IPS-20b (cell line): ENCODE measurements around the gene ADGRF5.

Source experiments
- H3K27ac ChIP-seq: one replicate; pipeline ENCODE4 v1.5.1; 2013; ENCODE audit warnings: low read length
- H3K27me3 ChIP-seq: 2 replicates; pipeline ENCODE4 v1.6.1; 2013; ENCODE audit warnings: mild to moderate bottlenecking, low read length, inconsistent platforms; ENCODE audit not compliant: insufficient read depth
- H3K36me3 ChIP-seq: 2 replicates; pipeline ENCODE4 v1.6.1; 2013; ENCODE audit warnings: low read depth, mild to moderate bottlenecking, inconsistent platforms, low read length, moderate library complexity; ENCODE audit not compliant: insufficient read depth
- H3K4me1 ChIP-seq: 2 replicates; pipeline ENCODE4 v1.6.1; 2013; ENCODE audit warnings: mild to moderate bottlenecking, control low read depth, inconsistent platforms, low read length, moderate library complexity; ENCODE audit not compliant: insufficient read depth
- H3K4me3 ChIP-seq: 2 replicates; pipeline ENCODE4 v1.5.1; 2013; ENCODE audit warnings: mild to moderate bottlenecking, low read length, inconsistent platforms
- H3K9ac ChIP-seq: 2 replicates; pipeline ENCODE4 v1.6.1; 2013; ENCODE audit warnings: low read depth, mild to moderate bottlenecking, inconsistent platforms, low read length, moderate library complexity
- H3K9me3 ChIP-seq: 2 replicates; pipeline ENCODE4 v1.6.1; 2013; ENCODE audit warnings: mild to moderate bottlenecking, low read depth, low read length, inconsistent platforms; ENCODE audit not compliant: insufficient read depth

ADGRF5 gene

GRCh38 chr6:46921731-46922130 is at the start of gene ADGRF5:
Gene ADGRF5 (minus strand): TSS chr6:46921938. CDS start chr6:46906762, 15,176 bp downstream.
- Histone ChIP-seq H3K36me3 (no peaks in the 10 kb centered on the region), H3K4me1 (no peaks in the 10 kb centered on the region), H3K9ac (no peak within 1 kb of the TSS), H3K4me3 (no peak within 1 kb of the TSS), H3K9me3 (no peaks in the 10 kb centered on the region), H3K27me3 (no peaks in the 10 kb centered on the region), H3K27ac (no peak within 1 kb of the TSS)

- peaks cover 4% of the 10 kb centered on the region; the same call in 1 of the 2 replicates for H3K4me1 ChIP-seq
- no peaks in the 10 kb centered on the region for H3K36me3 ChIP-seq
- no peak overlapping the region for H3K4me3 ChIP-seq
- H3K9ac ChIP-seq: no peak overlapping the region
- H3K9me3 ChIP-seq: no peaks in the 10 kb centered on the region
- no peaks in the 10 kb centered on the region for H3K27me3 ChIP-seq
- H3K27ac ChIP-seq: no peak overlapping the region
Measured at GRCh38 chr6:46969206-46969605, 47.5 kb upstream of the ADGRF5 start.

- Histone ChIP-seq H3K27me3 (no peaks in the 10 kb centered on the region), H3K9me3 (no peaks in the 10 kb centered on the region), H3K27ac (no peak overlapping the region), H3K9ac (no peak overlapping the region), H3K36me3 (no peaks in the 10 kb centered on the region), H3K4me1 (peaks cover 9% of the 10 kb centered on the region), H3K4me3 (no peak overlapping the region)
Measured at GRCh38 chr6:46967826-46968349, 46.1 kb upstream of the ADGRF5 start.

GRCh38 chr6:46964716-46965519 is 43.2 kb upstream of the ADGRF5 start:
- no peaks in the 10 kb centered on the region for H3K9me3 ChIP-seq

GRCh38 chr6:46963626-46964025 is 41.9 kb upstream of the ADGRF5 start:
- Histone ChIP-seq H3K36me3 (no peaks in the 10 kb centered on the region), H3K4me1 (peaks cover 7% of the 10 kb centered on the region; the same call in 1 of the 2 replicates), H3K27me3 (no peaks in the 10 kb centered on the region), H3K9me3 (no peaks in the 10 kb centered on the region), H3K27ac (no peak overlapping the region), H3K4me3 (no peak overlapping the region), H3K9ac (no peak overlapping the region)

More at GRCh38 chr6:46964716-46965519, 43.2 kb upstream of the ADGRF5 start:
- peaks cover 7% of the 10 kb centered on the region; the same call in 1 of the 2 replicates for H3K4me1 ChIP-seq
- no peak overlapping the region for H3K27ac ChIP-seq
- no peaks in the 10 kb centered on the region for H3K36me3 ChIP-seq
- no peak overlapping the region for H3K9ac ChIP-seq
- no peaks in the 10 kb centered on the region for H3K27me3 ChIP-seq
- H3K4me3 ChIP-seq: no peak overlapping the region

- Histone ChIP-seq H3K27ac (no peak overlapping the region), H3K9me3 (no peaks in the 10 kb centered on the region), H3K4me3 (no peak overlapping the region), H3K36me3 (no peaks in the 10 kb centered on the region), H3K27me3 (no peaks in the 10 kb centered on the region), H3K9ac (no peak overlapping the region), H3K4me1 (peaks cover 7% of the 10 kb centered on the region; the same call in 1 of the 2 replicates)
Measured at GRCh38 chr6:46963039-46963438, 41.3 kb upstream of the ADGRF5 start.

- H3K9ac ChIP-seq: no peak overlapping the region
- no peaks in the 10 kb centered on the region for H3K36me3 ChIP-seq
- no peak overlapping the region for H3K27ac ChIP-seq
- peaks cover 7% of the 10 kb centered on the region; the same call in 1 of the 2 replicates for H3K4me1 ChIP-seq
- H3K27me3 ChIP-seq: no peaks in the 10 kb centered on the region
- H3K4me3 ChIP-seq: no peak overlapping the region
- H3K9me3 ChIP-seq: no peaks in the 10 kb centered on the region
Measured at GRCh38 chr6:46961711-46962110, 40.0 kb upstream of the ADGRF5 start.

GRCh38 chr6:46961232-46961631 is 39.5 kb upstream of the ADGRF5 start:
- Histone ChIP-seq H3K36me3 (no peaks in the 10 kb centered on the region), H3K4me3 (no peak overlapping the region), H3K4me1 (peaks cover 7% of the 10 kb centered on the region; the same call in 1 of the 2 replicates), H3K27ac (no peak overlapping the region), H3K9me3 (no peaks in the 10 kb centered on the region), H3K9ac (no peak overlapping the region), H3K27me3 (no peaks in the 10 kb centered on the region)

GRCh38 chr6:46959419-46959818 is 37.7 kb upstream of the ADGRF5 start:
- H3K9ac ChIP-seq: no peak overlapping the region
- H3K36me3 ChIP-seq: no peaks in the 10 kb centered on the region
- no peak overlapping the region for H3K27ac ChIP-seq
- H3K9me3 ChIP-seq: no peaks in the 10 kb centered on the region
- H3K4me1 ChIP-seq: peaks cover 7% of the 10 kb centered on the region; the same call in 1 of the 2 replicates
- H3K4me3 ChIP-seq: no peak overlapping the region
- H3K27me3 ChIP-seq: no peaks in the 10 kb centered on the region

- no peak overlapping the region for H3K27ac ChIP-seq
- no peak overlapping the region for H3K9ac ChIP-seq
- no peaks in the 10 kb centered on the region; the same call in 1 of the 2 replicates for H3K4me1 ChIP-seq
- H3K27me3 ChIP-seq: no peaks in the 10 kb centered on the region
- no peak overlapping the region for H3K4me3 ChIP-seq
- H3K36me3 ChIP-seq: no peaks in the 10 kb centered on the region
- no peaks in the 10 kb centered on the region for H3K9me3 ChIP-seq
Measured at GRCh38 chr6:46956409-46956808, 34.7 kb upstream of the ADGRF5 start.

GRCh38 chr6:46954837-46955451 is 33.2 kb upstream of the ADGRF5 start:
- Histone ChIP-seq H3K27ac (no peak overlapping the region), H3K9ac (no peak overlapping the region), H3K9me3 (no peaks in the 10 kb centered on the region), H3K4me1 (no peaks in the 10 kb centered on the region; the same call in 1 of the 2 replicates), H3K4me3 (no peak overlapping the region), H3K27me3 (no peaks in the 10 kb centered on the region), H3K36me3 (no peaks in the 10 kb centered on the region)
